ENCODE results near the gene EVA1C. TPM values are rescaled to one million over a fixed set of nuclear protein-coding genes. Genes with fewer than 3 reads are reported as not detected.
"Not testable (repeated sequence)": the region's sequence is repeated elsewhere in the genome, so short reads cannot be mapped to it uniquely, and the experiment has no call there.

Gene EVA1C
- total and polyA plus RNA-seq, 3 donors from 2014 or later = 28.4 to 47.0 (median 44.2) TPM

DNA sequence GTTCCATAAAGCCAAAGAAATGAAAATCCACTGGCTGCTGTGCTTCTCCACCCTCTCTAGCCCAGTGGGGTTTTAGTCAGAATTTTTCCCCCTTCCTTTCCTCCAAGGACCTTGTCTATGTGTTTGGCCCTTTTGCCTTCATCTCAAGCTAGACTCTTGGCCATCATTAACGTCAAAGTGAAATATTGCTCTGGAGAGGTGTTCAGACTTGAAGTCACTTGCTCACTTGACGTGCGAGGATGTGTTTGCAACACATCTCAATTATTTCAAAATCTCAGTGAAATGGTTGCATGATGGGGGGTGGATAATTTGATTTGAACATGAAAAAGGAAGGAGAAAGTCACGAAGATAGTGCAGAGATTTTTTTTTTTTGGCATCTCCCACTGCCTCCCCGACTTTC is 13.6 kb downstream of the EVA1C start:
- intact Hi-C loops (cut with DNase I; ENCODE audit: low total_unique reads) = no loop called here
- Histone ChIP-seq H3K36me3 (ENCODE audit: low read depth, missing control alignments) (no peaks in the 10 kb centered on the region), H3K27ac (no peak overlapping the region), H3K9me3 (no peaks in the 10 kb centered on the region), H3K4me1 (no peaks in the 10 kb centered on the region), H3K27me3 (no peaks in the 10 kb centered on the region), H3K4me3 (no peak overlapping the region)
- 86 to 90% methylated on average over 5 of the region's 5 CpGs for WGBS, 2 donors
- no peak for DNase-seq
- TF ChIP-seq POLR2A (IDR thresholded peaks at IDR 0.05) (no peak), CTCF (IDR thresholded peaks at IDR 0.05) (no peak)

DNA sequence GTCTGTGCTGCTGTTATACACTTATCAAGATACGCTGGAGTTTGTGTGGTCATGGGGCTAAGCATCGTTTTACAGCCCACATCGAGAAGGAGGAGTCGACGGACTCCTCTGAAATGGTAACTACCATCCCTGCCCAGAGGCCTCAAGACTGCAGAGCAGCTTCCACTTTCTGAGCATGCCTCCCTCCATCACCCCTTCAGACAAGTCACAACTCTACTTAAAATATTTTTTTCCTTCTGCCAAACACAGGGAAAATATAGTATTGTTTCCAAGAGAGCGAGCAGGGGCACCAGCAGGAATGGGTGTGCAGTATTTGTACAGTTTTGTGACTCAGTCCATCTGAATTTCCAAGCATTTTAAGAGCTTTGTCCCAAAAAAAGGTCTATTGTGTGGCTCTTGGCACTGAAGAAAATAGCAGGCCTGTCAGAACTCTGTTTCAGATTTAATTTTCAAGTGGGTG is 14.1 kb downstream of the EVA1C start:
- WGBS, 2 donors = 78 to 83% methylated on average over 6 of the region's 6 CpGs

GRCh38 chr21:32427958-32428623 is 15.6 kb downstream of the EVA1C start:
- WGBS, 2 donors = 77 to 81% methylated on average over 10 of the region's 10 CpGs
- no peak overlapping the region for H3K4me3 ChIP-seq
- no peaks in the 10 kb centered on the region for H3K4me1 ChIP-seq
- no peak for TF ChIP-seq POLR2A (IDR thresholded peaks at IDR 0.05)
- H3K27me3 ChIP-seq = no peaks in the 10 kb centered on the region
- no peak for DNase-seq
- H3K27ac ChIP-seq = no peak overlapping the region
- no peaks in the 10 kb centered on the region for H3K9me3 ChIP-seq
- intact Hi-C loops (cut with DNase I; ENCODE audit: low total_unique reads) = no loop called here
- no peaks in the 10 kb centered on the region for H3K36me3 ChIP-seq (ENCODE audit: low read depth, missing control alignments)

More for the DNA sequence above, 14.1 kb downstream of the EVA1C start:
- DNase-seq = no peak
- Histone ChIP-seq H3K4me1 (no peaks in the 10 kb centered on the region), H3K27ac (no peak overlapping the region), H3K27me3 (no peaks in the 10 kb centered on the region), H3K4me3 (no peak overlapping the region), H3K36me3 (ENCODE audit: low read depth, missing control alignments) (no peaks in the 10 kb centered on the region), H3K9me3 (no peaks in the 10 kb centered on the region)
- intact Hi-C loops (cut with DNase I; ENCODE audit: low total_unique reads) = no loop called here
- TF ChIP-seq CTCF (IDR thresholded peaks at IDR 0.05) = no peak
- no peak for TF ChIP-seq POLR2A (IDR thresholded peaks at IDR 0.05)

DNA sequence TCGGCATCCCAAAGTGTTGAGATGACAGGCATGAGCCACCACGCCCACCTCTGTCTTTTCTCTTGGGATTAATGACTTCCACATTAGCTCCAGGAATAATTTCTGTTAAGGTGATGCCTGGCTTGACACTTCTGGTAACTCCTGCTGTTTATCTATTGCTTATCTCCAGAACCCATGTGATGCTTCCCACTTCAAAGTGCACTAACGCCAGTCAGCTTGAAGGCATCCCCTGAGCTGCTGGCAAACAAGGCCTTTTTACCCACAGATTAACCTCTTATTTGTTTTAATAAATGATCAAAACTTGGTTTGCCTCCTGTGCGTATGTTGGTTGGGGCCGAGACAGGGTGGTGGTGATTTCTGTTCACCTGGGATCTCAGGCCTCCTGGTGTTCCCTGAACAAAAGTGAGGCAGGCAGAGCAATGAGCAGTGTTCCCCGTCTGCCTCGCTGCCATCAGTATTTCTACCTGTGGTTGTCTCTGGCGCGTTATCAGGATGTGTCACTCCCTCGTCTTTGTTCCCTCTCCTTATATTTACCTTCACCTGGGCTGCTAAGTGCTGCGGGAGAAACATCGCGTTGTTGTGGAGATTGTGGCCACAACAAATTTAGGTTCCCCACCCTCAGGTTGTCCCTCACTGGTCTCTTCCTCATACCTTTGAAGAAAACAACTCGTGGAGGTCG is 20.6 kb downstream of the EVA1C start:
- H3K36me3 ChIP-seq (ENCODE audit: low read depth, missing control alignments); H3K4me3 ChIP-seq; H3K4me1 ChIP-seq; intact Hi-C loops (cut with DNase I; ENCODE audit: low total_unique reads); H3K9me3 ChIP-seq; H3K27ac ChIP-seq; H3K27me3 ChIP-seq; DNase-seq: not testable (repeated sequence)
- 83 to 88% methylated on average over 15 of the region's 15 CpGs for WGBS, 2 donors

GRCh38 chr21:32437729-32438128 is 25.2 kb downstream of the EVA1C start:
- WGBS, 2 donors = 76 to 85% methylated on average over 12 of the region's 12 CpGs
- Histone ChIP-seq H3K27ac (no peak overlapping the region), H3K4me3 (no peak overlapping the region), H3K4me1 (no peaks in the 10 kb centered on the region), H3K9me3 (no peaks in the 10 kb centered on the region), H3K36me3 (ENCODE audit: low read depth, missing control alignments) (no peaks in the 10 kb centered on the region), H3K27me3 (no peaks in the 10 kb centered on the region)
- no peak for DNase-seq
- intact Hi-C loops (cut with DNase I; ENCODE audit: low total_unique reads) = no loop called here
- TF ChIP-seq CTCF (IDR thresholded peaks at IDR 0.05) = no peak
- no peak for TF ChIP-seq POLR2A (IDR thresholded peaks at IDR 0.05)
